GM23338 (cell line): ENCODE measurements around the gene CDCP1. TPM values are rescaled to one million over a fixed set of nuclear protein-coding genes. Genes with fewer than 3 reads are reported as not detected.

Experiments used
- ATAC-seq: fragments of 200-7000 bp; cut with Tn5 transposase; 3 replicates; pipeline ENCODE4 v1.9.1; 2020
- DNase-seq: peaks from one replicate; pipeline ENCODE4 v3.0.0-alpha.2; 2015; ENCODE audit warnings: low spot score
- H2AFZ ChIP-seq: fragments of 200-600 bp; sonication (generic); 2 replicates; pipeline ENCODE4 v1.8.0; 2016; ENCODE audit warnings: antibody characterized with exemption, mild to moderate bottlenecking, moderate library complexity
- H3F3A ChIP-seq: fragments of 200-600 bp; sonication (generic); replicated peaks from 2 replicates; pipeline ENCODE4 v1.8.0; 2017; ENCODE audit warnings: antibody characterized with exemption, mixed run types, low read depth
- H3K27ac ChIP-seq: fragments of 200-600 bp; sonication (generic); 2 replicates; pipeline ENCODE4 v1.6.1; 2016; ENCODE audit warnings: low read depth
- H3K27me3 ChIP-seq: fragments of 200-600 bp; sonication (generic); 2 replicates; pipeline ENCODE4 v1.8.0; 2016; ENCODE audit warnings: mild to moderate bottlenecking, mixed run types, moderate library complexity; ENCODE audit not compliant: insufficient read depth
- H3K36me3 ChIP-seq: fragments of 200-600 bp; sonication (generic); 2 replicates; pipeline ENCODE4 v1.8.0; 2016; ENCODE audit warnings: mild to moderate bottlenecking; ENCODE audit not compliant: insufficient read depth
- H3K4me1 ChIP-seq: fragments of 200-600 bp; sonication (generic); 2 replicates; pipeline ENCODE4 v1.8.0; 2016; ENCODE audit warnings: mild to moderate bottlenecking, moderate library complexity; ENCODE audit not compliant: insufficient read depth
- H3K4me2 ChIP-seq: fragments of 200-600 bp; sonication (generic); 2 replicates; pipeline ENCODE4 v1.7.1; 2017; ENCODE audit warnings: mixed run types
- H3K4me3 ChIP-seq: fragments of 200-600 bp; sonication (generic); 2 replicates; pipeline ENCODE4 v1.6.1; 2016; ENCODE audit warnings: mixed run types
- H3K79me2 ChIP-seq: fragments of 200-600 bp; sonication (generic); replicated peaks from 2 replicates; pipeline ENCODE4 v1.8.0; 2017; ENCODE audit warnings: mild to moderate bottlenecking; ENCODE audit not compliant: insufficient read depth
- H3K9me2 ChIP-seq: fragments of 200-600 bp; sonication (generic); 2 replicates; pipeline ENCODE4 v1.8.0; 2017; ENCODE audit not compliant: insufficient read depth
- H4K20me1 ChIP-seq: fragments of 200-600 bp; sonication (generic); replicated peaks from 2 replicates; pipeline ENCODE4 v1.8.0; 2017; ENCODE audit warnings: mild to moderate bottlenecking; ENCODE audit not compliant: insufficient read depth
- H3K27ac Mint-ChIP-seq: 2 replicates; pipeline ENCODE4 v1.8.0; 2020; ENCODE audit warnings: inconsistent platforms, mild to moderate bottlenecking, moderate library complexity, mixed read lengths
- H3K27me3 Mint-ChIP-seq: 3 replicates; pipeline ENCODE4 v1.8.0; 2022; ENCODE audit warnings: low read depth, mild to moderate bottlenecking, moderate library complexity, mixed read lengths, inconsistent platforms; ENCODE audit not compliant: insufficient read depth, poor library complexity
- H3K36me3 Mint-ChIP-seq: 3 replicates; pipeline ENCODE4 v1.8.0; 2021; ENCODE audit warnings: low read depth, mild to moderate bottlenecking, inconsistent platforms, moderate library complexity, mixed read lengths
- H3K4me1 Mint-ChIP-seq: 3 replicates; pipeline ENCODE4 v1.8.0; 2020; ENCODE audit warnings: mild to moderate bottlenecking, inconsistent platforms, mixed read lengths
- H3K4me3 Mint-ChIP-seq: 3 replicates; pipeline ENCODE4 v1.8.0; 2021; ENCODE audit warnings: moderate library complexity, mild to moderate bottlenecking, inconsistent platforms, mixed read lengths
- H3K9me3 Mint-ChIP-seq: 3 replicates; pipeline ENCODE4 v1.8.0; 2020; ENCODE audit warnings: moderate library complexity, mild to moderate bottlenecking, inconsistent platforms, mixed read lengths
- POLR2AphosphoS5 ChIP-seq: IDR thresholded peaks from 2 replicates; pipeline ENCODE4 v1.6.1; 2016; ENCODE audit warnings: antibody characterized with exemption, low read depth
- REST ChIP-seq: IDR thresholded peaks from one replicate; pipeline ENCODE4 v1.6.1; 2018; ENCODE audit warnings: antibody characterized with exemption; ENCODE audit not compliant: unreplicated experiment
- ZNF331 ChIP-seq: fragments of 250-450 bp; sonication (Bioruptor Pico); IDR thresholded peaks from 2 replicates; pipeline ENCODE4 v1.5.0; 2020; ENCODE audit warnings: low read depth, mild to moderate bottlenecking, moderate library complexity
- ZNF462 ChIP-seq: fragments of 250-450 bp; sonication (Bioruptor Pico); IDR thresholded peaks from 2 replicates; pipeline ENCODE4 v1.5.0; 2020; ENCODE audit warnings: mild to moderate bottlenecking, moderate library complexity
- polyA plus RNA-seq: library from polyadenylated mRNA; unstranded; fragments of >200 nt; fragmentation: Nextera tagmentation; extraction: Ambion mirVana; gene quantifications from 2 replicates; pipeline ENCODE4 v1.2.1, GENCODE V29; 2016
- total RNA-seq: library from RNA; depleted of rRNA; stranded (reverse); fragments of >200 nt; shearing (Covaris generic); gene quantifications from 2 replicates; pipeline ENCODE4 v1.2.3, GENCODE V29; 2014
- TF ChIP-seq, protein P1 (sequence below): IDR thresholded peaks from 2 replicates; pipeline ENCODE4 v1.6.1; 2016; ENCODE audit warnings: antibody characterized with exemption

CDCP1 gene
- total and polyA plus RNA-seq, 2 experiments from 2014 or later: 7.7 to 20.1 TPM

DNA sequence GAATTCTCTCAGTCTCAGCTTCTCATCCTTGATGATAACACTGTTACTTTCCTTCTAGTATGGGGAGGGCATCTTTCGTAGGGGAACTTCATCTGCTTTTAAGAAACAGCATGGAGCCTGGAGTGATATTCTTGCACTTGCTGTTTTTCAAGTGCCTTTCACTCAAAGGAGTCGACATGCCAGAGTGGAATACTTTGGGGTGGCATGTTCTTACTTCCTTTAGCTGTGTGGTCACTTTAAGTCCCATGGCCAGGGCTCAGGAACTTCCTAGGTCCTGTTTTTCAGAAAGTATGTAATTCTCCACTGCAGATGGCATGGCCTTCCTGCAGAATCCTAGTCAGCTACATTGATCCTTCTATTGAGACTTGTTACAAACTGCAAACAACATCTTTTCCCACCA, 28.1 kb upstream of the CDCP1 start:
- Mint-ChIP-seq H3K9me3 (no peaks in the 10 kb centered on the region), H3K36me3 (no peaks in the 10 kb centered on the region), H3K4me1 (peaks cover under 1% of the 10 kb centered on the region; the same call in 1 of the 3 replicates), H3K4me3 (no peak overlapping the region), H3K27ac (no peak overlapping the region), H3K27me3 (peaks cover 12% of the 10 kb centered on the region)
- Histone ChIP-seq H3K36me3 (no peaks in the 10 kb centered on the region), H3K4me2 (no peak overlapping the region), H3K4me3 (no peak overlapping the region), H3K79me2 (no peaks in the 10 kb centered on the region), H4K20me1 (no peaks in the 10 kb centered on the region), H3K27ac (no peak overlapping the region), H3K9me2 (no peaks in the 10 kb centered on the region), H3K4me1 (no peaks in the 10 kb centered on the region), H3F3A (no peaks in the 10 kb centered on the region), H2AFZ (no peak overlapping the region), H3K27me3 (no peaks in the 10 kb centered on the region)
- ATAC-seq (no peak), DNase-seq (no peak)
- TF ChIP-seq REST: no peak
- TF ChIP-seq, protein P1, sequence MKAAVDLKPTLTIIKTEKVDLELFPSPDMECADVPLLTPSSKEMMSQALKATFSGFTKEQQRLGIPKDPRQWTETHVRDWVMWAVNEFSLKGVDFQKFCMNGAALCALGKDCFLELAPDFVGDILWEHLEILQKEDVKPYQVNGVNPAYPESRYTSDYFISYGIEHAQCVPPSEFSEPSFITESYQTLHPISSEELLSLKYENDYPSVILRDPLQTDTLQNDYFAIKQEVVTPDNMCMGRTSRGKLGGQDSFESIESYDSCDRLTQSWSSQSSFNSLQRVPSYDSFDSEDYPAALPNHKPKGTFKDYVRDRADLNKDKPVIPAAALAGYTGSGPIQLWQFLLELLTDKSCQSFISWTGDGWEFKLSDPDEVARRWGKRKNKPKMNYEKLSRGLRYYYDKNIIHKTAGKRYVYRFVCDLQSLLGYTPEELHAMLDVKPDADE: no peak

DNA sequence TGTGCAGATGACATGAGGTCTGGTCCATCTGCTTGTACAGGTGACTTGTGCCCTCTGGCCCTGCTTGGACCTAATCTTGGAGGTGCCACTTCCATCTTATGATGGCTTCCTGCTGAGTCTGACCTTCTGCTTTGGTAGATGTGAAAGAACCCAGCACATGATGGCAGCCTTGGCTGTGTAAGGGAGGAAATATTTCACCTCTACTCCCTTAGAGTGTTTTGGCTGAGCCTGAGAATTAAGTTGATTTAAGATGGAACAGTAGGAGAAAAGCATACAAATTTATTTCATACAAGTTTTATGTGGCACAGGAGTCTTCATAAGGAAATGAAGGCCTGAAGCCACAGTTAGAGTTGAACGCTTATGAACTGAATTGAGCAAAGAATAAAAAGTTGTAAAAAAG, 27.6 kb upstream of the CDCP1 start:
- Histone ChIP-seq H3K9me2 (no peaks in the 10 kb centered on the region), H4K20me1 (no peaks in the 10 kb centered on the region), H3K4me2 (no peak overlapping the region), H3K79me2 (no peaks in the 10 kb centered on the region), H3F3A (no peaks in the 10 kb centered on the region), H3K36me3 (no peaks in the 10 kb centered on the region), H3K4me1 (no peaks in the 10 kb centered on the region), H3K4me3 (no peak overlapping the region), H3K27me3 (no peaks in the 10 kb centered on the region), H2AFZ (no peak overlapping the region), H3K27ac (no peak overlapping the region)
- Mint-ChIP-seq H3K36me3 (no peaks in the 10 kb centered on the region), H3K4me3 (no peak overlapping the region), H3K4me1 (no peaks in the 10 kb centered on the region), H3K27ac (no peak overlapping the region), H3K9me3 (no peaks in the 10 kb centered on the region), H3K27me3 (peaks cover 12% of the 10 kb centered on the region)
- no peak for DNase-seq
- ATAC-seq: no peak
- TF ChIP-seq POLR2AphosphoS5: no peak
- TF ChIP-seq ZNF462 (CRISPR knock-in tag): no peak
- no peak for TF ChIP-seq ZNF331 (CRISPR knock-in tag)
- no peak for TF ChIP-seq REST
